Stomach (tissue), 9 donors: ENCODE data around the gene GNS. TPM values are rescaled to one million over a fixed set of nuclear protein-coding genes. Genes with fewer than 3 reads are reported as not detected.

Source experiments
- DNase-seq, 2 donors: peaks; one replicate each; pipeline versions ENCODE4 v3.0.0 to v3.0.0-alpha.2; 2013 to 2019
- H3K27ac ChIP-seq, 5 donors: fragments of 200-600 bp in 4 of 5; sonication (generic) in 4 of 5; one replicate each; pipeline ENCODE4 v1.5.1; 2013 to 2019; ENCODE audit warnings: mild to moderate bottlenecking in 1 of 5, moderate library complexity in 1 of 5
- H3K27me3 ChIP-seq, 3 donors: fragments of 200-600 bp; sonication (generic); one replicate each; pipeline ENCODE4 v1.5.1; 2017 to 2019; ENCODE audit warnings: mixed run types in 1 of 3
- H3K36me3 ChIP-seq, 4 donors: fragments of 200-600 bp; sonication (generic); 1 replicate in 3 of 4; 2 replicates in 1 of 4; pipeline ENCODE4 v1.5.1; 2016 to 2019
- H3K4me1 ChIP-seq, 4 donors: fragments of 200-600 bp; sonication (generic); one replicate each; pipeline ENCODE4 v1.5.1; 2016 to 2019
- H3K4me3 ChIP-seq, 4 donors: fragments of 200-600 bp; sonication (generic) in 3 of 4; one replicate each; pipeline ENCODE4 v1.5.1; 2016 to 2019; ENCODE audit warnings: mild to moderate bottlenecking in 1 of 4
- H3K9me3 ChIP-seq, 4 donors: fragments of 200-600 bp; sonication (generic); one replicate each; pipeline ENCODE4 v1.5.1; 2016 to 2019
- EP300 ChIP-seq: sonication (generic); formaldehyde crosslinking; IDR thresholded peaks from one replicate; pipeline ENCODE4 v1.6.1; 2017; ENCODE audit warnings: antibody characterized with exemption
- POLR2A ChIP-seq, 4 donors: fragments of 450-650 bp; IDR thresholded peaks; one replicate each; pipeline ENCODE4 v1.6.1; 2016; ENCODE audit warnings: antibody characterized with exemption in 4 of 4, control low read depth in 2 of 4, mild to moderate bottlenecking in 1 of 4, moderate library complexity in 1 of 4
- POLR2AphosphoS5 ChIP-seq, 3 donors: sonication (generic); formaldehyde crosslinking; IDR thresholded peaks; one replicate each; pipeline ENCODE4 v1.6.1; 2016; ENCODE audit warnings: antibody characterized with exemption in 3 of 3
- WGBS, 5 donors: extraction: QIAGEN DNeasy Blood & Tissue Kit in 3 of 5; methylation state at CpG; one replicate each; pipeline versions ENCODE4 v1.1.5 to v1.1.7; 2013 to 2018; 5-methylcytosine and 5-hydroxymethylcytosine counted together
- intact Hi-C: fragments of 100-400 bp; cut with DNase I; formaldehyde crosslinking; loops from one replicate; pipeline ENCODE4 v1.15.1; 2023; ENCODE audit warnings: low total_unique reads
- polyA plus RNA-seq, 3 donors: library from polyadenylated mRNA; stranded (reverse); fragments of 200-250 nt; gene quantifications; one replicate each; pipeline ENCODE4 v1.2.3, GENCODE V29; 2013
- total RNA-seq, 5 donors: library from RNA; depleted of rRNA; stranded (reverse); fragments of >200 nt; gene quantifications; one replicate each; pipeline versions ENCODE4 v1.1.0 to v1.2.3, GENCODE V29; 2014 to 2016
- TF ChIP-seq, protein P1 (sequence below), 7 experiments: fragments of 450-650 bp in 4 of 7; fragments of 200-600 bp in 3 of 7; sonication (generic) in 3 of 7; IDR thresholded peaks; one replicate each; pipeline ENCODE4 v1.5.1; 2016 to 2019; ENCODE audit warnings: antibody characterized with exemption in 7 of 7, control low read depth in 2 of 7, mild to moderate bottlenecking in 1 of 7
- donor health status: healthy with polysubstance abuse.
- donor health status: Bipolar disorder and iron deficiency.
- donor health status: healthy.

Gene GNS
- total and polyA plus RNA-seq, 8 donors = 9.6 to 114 (median 30.3) TPM

GRCh38 chr12:64731683-64732082 lies 27.5 kb downstream of the GNS start:
- Histone ChIP-seq H3K27ac (no peak overlapping the region), H3K36me3 (peaks cover 8 to 78% (median 74%) of the 10 kb centered on the region in 4 donors), H3K4me1 (peaks cover 0 to 9% (median 0%) of the 10 kb centered on the region in 4 donors), H3K9me3 (no peaks in the 10 kb centered on the region), H3K4me3 (no peak overlapping the region), H3K27me3 (no peaks in the 10 kb centered on the region)
- TF ChIP-seq POLR2AphosphoS5 (IDR thresholded peaks at IDR 0.05) = no peak
- TF ChIP-seq EP300 = no peak
- TF ChIP-seq, protein P1, sequence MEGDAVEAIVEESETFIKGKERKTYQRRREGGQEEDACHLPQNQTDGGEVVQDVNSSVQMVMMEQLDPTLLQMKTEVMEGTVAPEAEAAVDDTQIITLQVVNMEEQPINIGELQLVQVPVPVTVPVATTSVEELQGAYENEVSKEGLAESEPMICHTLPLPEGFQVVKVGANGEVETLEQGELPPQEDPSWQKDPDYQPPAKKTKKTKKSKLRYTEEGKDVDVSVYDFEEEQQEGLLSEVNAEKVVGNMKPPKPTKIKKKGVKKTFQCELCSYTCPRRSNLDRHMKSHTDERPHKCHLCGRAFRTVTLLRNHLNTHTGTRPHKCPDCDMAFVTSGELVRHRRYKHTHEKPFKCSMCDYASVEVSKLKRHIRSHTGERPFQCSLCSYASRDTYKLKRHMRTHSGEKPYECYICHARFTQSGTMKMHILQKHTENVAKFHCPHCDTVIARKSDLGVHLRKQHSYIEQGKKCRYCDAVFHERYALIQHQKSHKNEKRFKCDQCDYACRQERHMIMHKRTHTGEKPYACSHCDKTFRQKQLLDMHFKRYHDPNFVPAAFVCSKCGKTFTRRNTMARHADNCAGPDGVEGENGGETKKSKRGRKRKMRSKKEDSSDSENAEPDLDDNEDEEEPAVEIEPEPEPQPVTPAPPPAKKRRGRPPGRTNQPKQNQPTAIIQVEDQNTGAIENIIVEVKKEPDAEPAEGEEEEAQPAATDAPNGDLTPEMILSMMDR (IDR thresholded peaks at IDR 0.05) = no peak
- TF ChIP-seq POLR2A (IDR thresholded peaks at IDR 0.05) = no peak
- DNase-seq = no peak
- 92 to 97% (median 92%) methylated on average over 4 of the region's 4 CpGs for WGBS, 5 donors
- intact Hi-C loops = no loop called here

GRCh38 chr12:64730588-64730969 lies 28.6 kb downstream of the GNS start:
- WGBS, 5 donors = 58 to 75% (median 66%) methylated on average over 2 of the region's 2 CpGs
- H3K9me3 ChIP-seq = no peaks in the 10 kb centered on the region
- peak overlapping the region in 2 of 5 donors; percentile 19 to 61 for H3K27ac ChIP-seq
- peaks cover 3 to 76% (median 69%) of the 10 kb centered on the region in 4 donors for H3K36me3 ChIP-seq
- H3K4me3 ChIP-seq = no peak overlapping the region
- TF ChIP-seq POLR2AphosphoS5 (IDR thresholded peaks at IDR 0.05) (no peak), EP300 (no peak), POLR2A (IDR thresholded peaks at IDR 0.05) (no peak)
- TF ChIP-seq, protein P1 (IDR thresholded peaks at IDR 0.05) = no peak
- intact Hi-C loops = no loop called here
- H3K4me1 ChIP-seq = peaks cover 0 to 9% (median 0%) of the 10 kb centered on the region in 4 donors
- DNase-seq = no peak
- H3K27me3 ChIP-seq = no peaks in the 10 kb centered on the region

DNA sequence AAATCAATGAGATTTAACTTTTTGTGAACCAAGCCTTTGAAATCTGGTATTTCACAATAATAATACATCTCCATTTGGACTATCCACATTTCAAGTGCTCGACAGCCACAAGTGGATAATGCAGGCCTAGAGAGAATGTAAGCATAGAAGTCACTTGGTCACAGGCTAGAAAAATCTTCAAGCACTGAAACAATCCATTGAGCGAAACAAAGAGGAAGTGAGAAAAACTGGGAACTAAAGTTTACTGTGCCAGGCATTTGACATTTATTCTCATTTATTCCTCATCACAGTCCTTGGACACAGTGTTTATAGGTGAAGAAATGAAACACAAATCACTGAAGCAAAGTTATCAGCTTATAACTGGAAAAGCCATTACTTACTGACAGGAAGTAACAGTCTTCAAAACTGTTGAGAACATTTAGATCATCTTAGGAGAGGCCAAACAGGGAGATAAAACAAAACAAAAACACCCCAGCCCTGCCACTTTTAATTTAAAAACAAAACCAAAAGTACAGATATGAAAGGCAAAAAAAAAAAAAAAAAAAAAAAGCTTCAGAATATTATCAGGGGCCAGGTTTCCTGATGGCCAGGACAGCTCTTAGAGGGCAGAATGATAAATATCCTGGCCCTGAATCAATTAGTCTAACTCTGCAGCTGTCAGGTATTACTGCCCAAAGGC lies 29.2 kb downstream of the GNS start:
- no peaks in the 10 kb centered on the region for H3K9me3 ChIP-seq
- H3K36me3 ChIP-seq = peaks cover 3 to 76% (median 69%) of the 10 kb centered on the region in 4 donors
- intact Hi-C loops = no loop called here
- no peak for DNase-seq
- peaks cover 0 to 9% (median 0%) of the 10 kb centered on the region in 4 donors for H3K4me1 ChIP-seq
- peak overlapping the region in 2 of 5 donors; percentile 19 to 61 for H3K27ac ChIP-seq
- WGBS, 5 donors = 74 to 87% (median 80%) methylated on average over 2 of the region's 2 CpGs
- no peak overlapping the region for H3K4me3 ChIP-seq
- no peaks in the 10 kb centered on the region for H3K27me3 ChIP-seq
- TF ChIP-seq POLR2AphosphoS5 (IDR thresholded peaks at IDR 0.05) (no peak), POLR2A (IDR thresholded peaks at IDR 0.05) (no peak), EP300 (no peak)
- TF ChIP-seq, protein P1 (IDR thresholded peaks at IDR 0.05) = no peak

- intact Hi-C loops = no loop called here
- Histone ChIP-seq H3K4me3 (no peak overlapping the region), H3K36me3 (peaks cover 31 to 97% (median 92%) of the 10 kb centered on the region in 4 donors), H3K27ac (no peak overlapping the region), H3K9me3 (no peaks in the 10 kb centered on the region), H3K4me1 (no peaks in the 10 kb centered on the region), H3K27me3 (no peaks in the 10 kb centered on the region)
- no peak for DNase-seq
- WGBS, 5 donors = 90 to 97% (median 96%) methylated on average over 11 of the region's 11 CpGs
- TF ChIP-seq EP300 (no peak), POLR2A (IDR thresholded peaks at IDR 0.05) (no peak), POLR2AphosphoS5 (IDR thresholded peaks at IDR 0.05) (no peak)
- TF ChIP-seq, protein P1 (IDR thresholded peaks at IDR 0.05) = no peak
Observed at GRCh38 chr12:64724201-64724745, 34.9 kb downstream of the GNS start.
